ENCODE data around the gene DUSP23.

Gene DUSP23

GRCh38 chr1:159780583-159781582, at the start of gene DUSP23:
Gene DUSP23 (plus strand): TSS chr1:159780962. CDS start chr1:159781101, 139 bp downstream.
- FAIRE-seq, result peak; percentile 99

- FAIRE-seq, result no peak
Observed at GRCh38 chr1:159737238-159737916, 43.4 kb upstream of the DUSP23 start.

- no peak for FAIRE-seq
Observed at GRCh38 chr1:159743651-159744410, 36.9 kb upstream of the DUSP23 start.

GRCh38 chr1:159746666-159747065, 34.1 kb upstream of the DUSP23 start:
- no peak for FAIRE-seq

- no peak for FAIRE-seq
Observed at GRCh38 chr1:159748370-159748769, 32.4 kb upstream of the DUSP23 start.

GRCh38 chr1:159749630-159750029, 31.1 kb upstream of the DUSP23 start:
- no peak for FAIRE-seq

- no peak for FAIRE-seq
Observed at GRCh38 chr1:159750621-159751020, 30.1 kb upstream of the DUSP23 start.

GRCh38 chr1:159751031-159751430, 29.7 kb upstream of the DUSP23 start:
- no peak for FAIRE-seq

- no peak for FAIRE-seq
Observed at GRCh38 chr1:159752135-159752580, 28.6 kb upstream of the DUSP23 start.

- FAIRE-seq, result no peak
Observed at GRCh38 chr1:159753386-159753785, 27.4 kb upstream of the DUSP23 start.

- no peak for FAIRE-seq
Observed at GRCh38 chr1:159755451-159756007, 25.2 kb upstream of the DUSP23 start.

- FAIRE-seq, result no peak
Observed at GRCh38 chr1:159756397-159756796, 24.4 kb upstream of the DUSP23 start.

- FAIRE-seq, result no peak
Observed at GRCh38 chr1:159763686-159764085, 17.1 kb upstream of the DUSP23 start.

GRCh38 chr1:159765806-159766205, 15.0 kb upstream of the DUSP23 start:
- no peak for FAIRE-seq

- FAIRE-seq, result no peak
Observed at GRCh38 chr1:159771127-159771895, 9.5 kb upstream of the DUSP23 start.

GRCh38 chr1:159774465-159774864, 6.3 kb upstream of the DUSP23 start:
- FAIRE-seq, result no peak

- no peak for FAIRE-seq
Observed at GRCh38 chr1:159775716-159776115, 5.0 kb upstream of the DUSP23 start.

GRCh38 chr1:159778266-159778665, 2.5 kb upstream of the DUSP23 start:
- FAIRE-seq, result no peak

- FAIRE-seq, result no peak
Observed at GRCh38 chr1:159779403-159779851, 1.3 kb upstream of the DUSP23 start.

- no peak for FAIRE-seq
Observed at GRCh38 chr1:159781992-159782391, 1.2 kb downstream of the DUSP23 start.

GRCh38 chr1:159783724-159784123, 3.0 kb downstream of the DUSP23 start:
- FAIRE-seq, result no peak

- no peak for FAIRE-seq
Observed at GRCh38 chr1:159786465-159786864, 5.7 kb downstream of the DUSP23 start.

Data from TTC549 (cell line).